Renal cortical epithelial cell (primary cell): ENCODE data around the gene VWA5B2. TPM values are rescaled to one million over a fixed set of nuclear protein-coding genes. Genes with fewer than 3 reads are reported as not detected.

Experiments
- DNase-seq: peaks from one replicate; pipeline ENCODE4 v3.0.0-alpha.2; 2011; ENCODE audit warnings: low read depth
- total RNA-seq: library from RNA; depleted of rRNA; stranded (reverse); fragments of >200 nt; gene quantifications from 2 replicates; pipeline ENCODE4 v1.2.3, GENCODE V29; 2014

VWA5B2 gene
- total RNA-seq, 1 donor from 2014 or later, result 0.10 TPM

- no peak for DNase-seq
Measured at GRCh38 chr3:184275381-184275701, 46.0 kb downstream of the VWA5B2 start.

GRCh38 chr3:184275961-184276910, 46.9 kb downstream of the VWA5B2 start, which contains the start of gene ECE2:
Gene ECE2 (plus strand): TSS chr3:184276022. CDS start chr3:184276154, 132 bp downstream.
- no peak for DNase-seq

GRCh38 chr3:184277366-184277765, 48.0 kb downstream of the VWA5B2 start:
- no peak for DNase-seq

GRCh38 chr3:184282941-184283340, 53.6 kb downstream of the VWA5B2 start:
- no peak for DNase-seq

- DNase-seq, result no peak
Measured at GRCh38 chr3:184283681-184284080, 54.3 kb downstream of the VWA5B2 start.

- DNase-seq, result peak; percentile 62
Measured at GRCh38 chr3:184284696-184285095, 55.3 kb downstream of the VWA5B2 start.

- DNase-seq, result peak; percentile 26
Measured at GRCh38 chr3:184289426-184289938, 60.1 kb downstream of the VWA5B2 start.

- DNase-seq, result no peak
Measured at GRCh38 chr3:184290331-184290730, 60.9 kb downstream of the VWA5B2 start.

GRCh38 chr3:184291044-184291737, 61.8 kb downstream of the VWA5B2 start:
- DNase-seq, result no peak

Other genes starting within 250 kb of the VWA5B2 start
- 12.0 and 93.6 TPM in 2 replicates for gene ABCC5, start 211.7 kb upstream of the VWA5B2 start, total RNA-seq
- gene HTR3D, start 197.8 kb upstream of the VWA5B2 start, total RNA-seq, result 0.10 TPM in 1 of 2 replicates, not detected in the other
- gene HTR3C, start 176.5 kb upstream of the VWA5B2 start, total RNA-seq, result not detected in 2 replicates
- not detected in 2 replicates for gene HTR3E, start 132.5 kb upstream of the VWA5B2 start, total RNA-seq
- gene EIF2B5, start 94.2 kb upstream of the VWA5B2 start, total RNA-seq, result 36.1 and 43.8 TPM in 2 replicates
- 16.8 and 63.6 TPM in 2 replicates for gene DVL3, start 74.2 kb upstream of the VWA5B2 start, total RNA-seq
- 299 and 523 TPM in 2 replicates for gene AP2M1, start 54.7 kb upstream of the VWA5B2 start, total RNA-seq
- gene ABCF3, start 43.4 kb upstream of the VWA5B2 start, total RNA-seq, result 17.9 and 53.3 TPM in 2 replicates
- gene ALG3, start 19.4 kb downstream of the VWA5B2 start, total RNA-seq, result 18.9 and 43.2 TPM in 2 replicates
- gene EEF1AKMT4, start 20.1 kb downstream of the VWA5B2 start, total RNA-seq, result 4.3 and 4.7 TPM in 2 replicates
- 0.10 TPM in 1 of 2 replicates, not detected in the other for gene CAMK2N2, start 32.0 kb downstream of the VWA5B2 start, total RNA-seq
- gene ECE2, start 46.4 kb downstream of the VWA5B2 start, total RNA-seq, result not detected in 2 replicates
- 423 and 840 TPM in 2 replicates for gene PSMD2, start 69.7 kb downstream of the VWA5B2 start, total RNA-seq
- 195 and 527 TPM in 2 replicates for gene EIF4G1, start 85.0 kb downstream of the VWA5B2 start, total RNA-seq
- gene FAM131A, start 108.0 kb downstream of the VWA5B2 start, total RNA-seq, result 16.8 and 24.2 TPM in 2 replicates
- 1.7 and 3.5 TPM in 2 replicates for gene CLCN2, start 132.0 kb downstream of the VWA5B2 start, total RNA-seq
- 97.3 and 161 TPM in 2 replicates for gene POLR2H, start 132.1 kb downstream of the VWA5B2 start, total RNA-seq
- gene THPO, start 148.6 kb downstream of the VWA5B2 start, total RNA-seq, result 0.35 and 0.69 TPM in 2 replicates
- 3.0 and 23.9 TPM in 2 replicates for gene CHRD, start 150.5 kb downstream of the VWA5B2 start, total RNA-seq